ENCODE results near the gene EARS2. TPM values are rescaled to one million over a fixed set of nuclear protein-coding genes. Genes with fewer than 3 reads are reported as not detected.

The EARS2 gene
- total and polyA plus RNA-seq, 2 of the 8 experiments (the other 6 are each of a cell fraction or from before 2014, with no cell fraction given): 47.8 to 111 TPM

DNA sequence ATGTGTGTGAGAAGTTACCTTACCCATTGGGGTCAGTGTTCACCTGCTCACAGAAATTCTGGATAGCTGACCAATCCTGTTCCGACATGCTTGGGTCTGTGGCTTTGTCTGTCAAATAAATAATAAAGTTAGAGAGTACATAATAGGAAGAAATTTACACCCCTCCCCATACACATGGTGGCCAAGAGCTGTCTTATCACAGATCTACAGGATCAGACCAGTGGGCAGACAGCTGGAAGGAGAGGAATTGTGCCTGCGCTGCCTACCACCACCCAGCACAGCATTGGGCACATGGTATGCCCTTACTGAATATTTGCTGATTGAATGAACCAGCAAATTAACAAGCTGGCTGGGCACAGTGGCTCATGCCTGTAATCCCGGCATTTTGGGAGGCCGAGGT, 61.5 kb downstream of the EARS2 start:
- Histone ChIP-seq H4K8ac (ENCODE audit: extremely low read depth, insufficient read depth, low read length) (no peak overlapping the region), H4K20me1 (replicated peaks in 1 of 2; ENCODE audit: control insufficient read depth in 1 of 2, insufficient read depth in 2 of 2, low read length in 2 of 2) (peaks cover 23 to 31% of the 10 kb centered on the region in 2 experiments), H3K4ac (replicated peaks; ENCODE audit: insufficient read length, low read depth, low read length) (no peak overlapping the region), H3K56ac (replicated peaks; ENCODE audit: insufficient read length, low read depth, low read length) (no peak overlapping the region), H2AFZ (ENCODE audit: low read length) (no peak overlapping the region), H3K14ac (ENCODE audit: insufficient read length) (no peak overlapping the region), H2BK12ac (ENCODE audit: low read depth, low read length) (no peak overlapping the region), H3K9me3 (ENCODE audit: insufficient read depth in 2 of 2, low read depth in 1 of 2, low read length in 1 of 2) (no peaks in the 10 kb centered on the region), H3K4me2 (ENCODE audit: insufficient read depth in 1 of 2, low read depth in 2 of 2, low read length in 2 of 2) (no peak overlapping the region), H2AK5ac (ENCODE audit: low read depth, low read length) (no peak overlapping the region), H3K79me2 (ENCODE audit: control insufficient read depth in 1 of 2, insufficient read depth in 2 of 2, low read length in 2 of 2) (peaks cover 0 to 48% of the 10 kb centered on the region in 2 experiments; a peak in 3 of 4 replicates), H3K27ac (ENCODE audit: low read depth, low read length) (no peak overlapping the region), H3K23me2 (ENCODE audit: low read depth, low read length) (no peaks in the 10 kb centered on the region), H3K79me1 (ENCODE audit: low read depth, low read length) (peaks cover 10% of the 10 kb centered on the region; the same call in 1 of the 2 replicates), H3K27me3 (replicated peaks in 1 of 4; ENCODE audit: control insufficient read depth in 3 of 4, extremely low read depth in 1 of 4, insufficient read depth in 3 of 4, low read length in 3 of 4) (no peaks in the 10 kb centered on the region), H2BK120ac (replicated peaks; ENCODE audit: low read depth, low read length) (no peak overlapping the region), H4K5ac (ENCODE audit: insufficient read length, low read depth, low read length) (no peak overlapping the region), H2BK15ac (ENCODE audit: low read length) (no peak overlapping the region), H3K23ac (ENCODE audit: insufficient read length) (no peak overlapping the region), H3K4me3 (ENCODE audit: extremely low read depth in 1 of 4, insufficient read depth in 2 of 4, low read depth in 3 of 4, low read length in 4 of 4) (no peak overlapping the region), H3K9ac (replicated peaks in 1 of 4; ENCODE audit: extremely low read depth in 1 of 4, low read depth in 3 of 4, low read length in 3 of 4) (no peak overlapping the region), H3K18ac (ENCODE audit: extremely low read depth, low read length) (no peak overlapping the region), H2BK20ac (ENCODE audit: low read length) (no peak overlapping the region), H3K36me3 (ENCODE audit: control insufficient read depth in 2 of 4, insufficient read depth in 4 of 4, low read length in 3 of 4) (peaks cover 26 to 49% (median 43%) of the 10 kb centered on the region in 4 experiments), H2BK5ac (ENCODE audit: low read depth, low read length) (no peak overlapping the region), H3K4me1 (replicated peaks in 1 of 4; ENCODE audit: control insufficient read depth in 3 of 4, insufficient read depth in 4 of 4, low read length in 3 of 4) (peaks cover 0 to 6% (median 3%) of the 10 kb centered on the region in 4 experiments; a peak in 3 of 7 replicates), H4K91ac (replicated peaks; ENCODE audit: insufficient read length, low read length) (no peak overlapping the region)
- 96% methylated on average over 4 of the region's 4 CpGs; no CpG with 5 or more reads in 1 of the 2 experiments for WGBS, 2 experiments (ENCODE audit: extremely low coverage in 1 of 2, insufficient coverage in 1 of 2, insufficient read length in 1 of 2, insufficient replicate concordance in 2 of 2, low coverage in 1 of 2, low lambda C conversion rate in 2 of 2, missing lambda C conversion rate in 1 of 2)
- ChIA-PET POLR2A (ENCODE audit: partially characterized antibody) (interaction anchor here (1.0 to 8.6 kb wide), 4 partner anchors 9 to 13 kb away, joined by 3 to 63 read pairs (median 4); partner anchors contain the start of gene GGA2), CTCF (ENCODE audit: partially characterized antibody) (interaction anchor here (0.7 to 0.8 kb wide), 2 partner anchors 49 to 62 kb away, joined by 3 read pairs; partner anchors contain the start of genes EARS2 and UBFD1)
- FAIRE-seq (no peak), DNase-seq (ENCODE audit: low read depth in 1 of 2, low spot score in 2 of 2) (no peak)
- no peak for TF ChIP-seq RNF2 (IDR thresholded peaks at IDR 0.05; ENCODE audit: borderline replicate concordance, low read depth, low read length, missing control alignments, poor library complexity, severe bottlenecking)
- TF ChIP-seq CTBP2 (IDR thresholded peaks at IDR 0.05; ENCODE audit: borderline replicate concordance, insufficient read depth, insufficient read length, low read length): no peak
- TF ChIP-seq, protein P1, sequence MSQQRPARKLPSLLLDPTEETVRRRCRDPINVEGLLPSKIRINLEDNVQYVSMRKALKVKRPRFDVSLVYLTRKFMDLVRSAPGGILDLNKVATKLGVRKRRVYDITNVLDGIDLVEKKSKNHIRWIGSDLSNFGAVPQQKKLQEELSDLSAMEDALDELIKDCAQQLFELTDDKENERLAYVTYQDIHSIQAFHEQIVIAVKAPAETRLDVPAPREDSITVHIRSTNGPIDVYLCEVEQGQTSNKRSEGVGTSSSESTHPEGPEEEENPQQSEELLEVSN (IDR thresholded peaks at IDR 0.05): no peak
- no peak for TF ChIP-seq CBX8 (IDR thresholded peaks at IDR 0.05; ENCODE audit: borderline replicate concordance, low read depth, low read length)
- no peak for TF ChIP-seq GTF2F1 (IDR thresholded peaks at IDR 0.05; ENCODE audit: borderline replicate concordance, low read depth, low read length)
